HG03196 (cell line): ENCODE measurements around the gene SV2C.
"Not testable (repeated sequence)": the region's sequence is repeated elsewhere in the genome, so short reads cannot be mapped to it uniquely, and the experiment has no call there.

Experiments
- ATAC-seq: cut with Tn5 transposase; IDR thresholded peaks from one replicate; pipeline ENCODE4 v1.9.1; 2021; ENCODE audit not compliant: unreplicated experiment

SV2C gene, protein sequence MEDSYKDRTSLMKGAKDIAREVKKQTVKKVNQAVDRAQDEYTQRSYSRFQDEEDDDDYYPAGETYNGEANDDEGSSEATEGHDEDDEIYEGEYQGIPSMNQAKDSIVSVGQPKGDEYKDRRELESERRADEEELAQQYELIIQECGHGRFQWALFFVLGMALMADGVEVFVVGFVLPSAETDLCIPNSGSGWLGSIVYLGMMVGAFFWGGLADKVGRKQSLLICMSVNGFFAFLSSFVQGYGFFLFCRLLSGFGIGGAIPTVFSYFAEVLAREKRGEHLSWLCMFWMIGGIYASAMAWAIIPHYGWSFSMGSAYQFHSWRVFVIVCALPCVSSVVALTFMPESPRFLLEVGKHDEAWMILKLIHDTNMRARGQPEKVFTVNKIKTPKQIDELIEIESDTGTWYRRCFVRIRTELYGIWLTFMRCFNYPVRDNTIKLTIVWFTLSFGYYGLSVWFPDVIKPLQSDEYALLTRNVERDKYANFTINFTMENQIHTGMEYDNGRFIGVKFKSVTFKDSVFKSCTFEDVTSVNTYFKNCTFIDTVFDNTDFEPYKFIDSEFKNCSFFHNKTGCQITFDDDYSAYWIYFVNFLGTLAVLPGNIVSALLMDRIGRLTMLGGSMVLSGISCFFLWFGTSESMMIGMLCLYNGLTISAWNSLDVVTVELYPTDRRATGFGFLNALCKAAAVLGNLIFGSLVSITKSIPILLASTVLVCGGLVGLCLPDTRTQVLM

DNA sequence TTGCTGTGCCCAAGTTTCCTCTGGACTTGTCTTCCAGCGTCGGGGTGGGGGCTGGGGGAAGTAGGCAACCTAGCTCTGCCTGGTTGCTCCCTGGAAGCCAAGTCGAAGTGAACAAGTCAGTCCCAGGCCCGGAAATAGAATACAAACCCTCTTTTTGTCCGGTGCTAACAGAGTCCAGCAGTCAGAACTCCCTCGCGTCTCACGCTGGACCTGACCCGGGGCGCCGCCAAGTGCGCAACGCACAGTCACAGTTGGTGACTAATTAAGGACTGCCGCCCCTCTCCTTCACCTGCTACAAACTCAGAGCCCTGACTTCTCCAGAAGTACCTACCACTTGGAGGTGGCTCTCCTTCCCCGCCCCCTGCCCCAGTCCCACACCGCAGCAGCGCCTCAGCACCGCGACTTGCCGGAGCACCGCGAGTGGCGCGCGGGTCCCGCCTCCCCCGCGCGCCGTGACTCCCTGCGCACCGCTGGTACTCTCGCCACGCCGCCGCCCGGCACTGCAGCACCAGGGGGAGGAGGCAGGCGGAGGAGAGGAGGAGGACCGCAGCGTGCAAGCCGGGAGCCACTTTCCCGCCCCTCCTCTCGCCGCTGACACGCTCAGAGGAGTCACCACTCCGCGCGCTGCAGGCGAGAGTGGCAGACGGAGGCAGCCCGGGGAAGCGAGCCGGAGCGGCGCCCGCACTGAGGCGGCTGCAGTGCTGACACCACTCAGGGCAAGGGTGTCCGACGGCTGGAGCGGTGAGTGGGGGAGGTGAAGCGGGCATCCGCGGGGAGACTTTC, at the start of gene SV2C:
TSS of gene SV2C (plus strand) at position 612 of the 783 bp plus-strand sequence. CDS start 48,368 bp downstream, outside the sequence.
- ATAC-seq: no peak

DNA sequence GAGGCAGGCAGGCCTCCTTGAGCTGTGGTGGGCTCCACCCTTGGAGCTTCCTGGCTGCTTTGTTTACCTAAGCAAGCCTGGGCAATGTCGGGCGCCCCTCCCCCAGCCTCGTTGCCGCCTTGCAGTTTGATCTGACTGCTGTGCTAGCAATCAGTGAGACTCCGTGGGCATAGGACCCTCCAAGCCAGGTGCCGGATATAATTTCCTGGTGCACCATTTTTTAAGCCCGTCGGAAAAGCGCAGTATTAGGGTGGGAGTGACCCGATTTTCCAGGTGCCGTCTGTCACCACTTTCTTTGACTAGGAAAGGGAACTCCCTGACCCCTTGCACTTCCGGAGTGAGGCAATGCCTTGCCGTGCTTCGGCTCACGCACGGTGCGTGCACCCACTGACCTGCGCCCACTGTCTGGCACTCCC, 45.4 kb upstream of the SV2C start:
- ATAC-seq: not testable (repeated sequence)

DNA sequence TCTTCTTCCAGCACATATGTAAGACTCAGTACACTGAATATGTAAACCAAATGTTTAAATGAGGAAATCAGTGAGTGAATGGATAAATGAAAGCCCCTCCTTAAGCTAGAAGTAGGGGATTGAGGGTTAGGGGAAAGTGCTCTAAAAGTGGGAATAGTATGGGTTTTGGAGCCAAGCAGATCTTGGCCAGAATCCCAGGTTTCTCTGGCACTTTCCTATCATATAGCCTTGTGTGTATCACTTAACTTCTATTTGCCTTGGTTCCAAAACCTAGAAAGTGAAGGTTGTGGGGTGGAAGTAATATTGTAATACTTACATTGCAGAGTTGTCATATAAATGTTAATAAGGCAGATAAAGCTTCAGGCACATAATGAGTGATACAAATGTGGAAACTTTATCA, 45.0 kb upstream of the SV2C start:
- no peak for ATAC-seq

DNA sequence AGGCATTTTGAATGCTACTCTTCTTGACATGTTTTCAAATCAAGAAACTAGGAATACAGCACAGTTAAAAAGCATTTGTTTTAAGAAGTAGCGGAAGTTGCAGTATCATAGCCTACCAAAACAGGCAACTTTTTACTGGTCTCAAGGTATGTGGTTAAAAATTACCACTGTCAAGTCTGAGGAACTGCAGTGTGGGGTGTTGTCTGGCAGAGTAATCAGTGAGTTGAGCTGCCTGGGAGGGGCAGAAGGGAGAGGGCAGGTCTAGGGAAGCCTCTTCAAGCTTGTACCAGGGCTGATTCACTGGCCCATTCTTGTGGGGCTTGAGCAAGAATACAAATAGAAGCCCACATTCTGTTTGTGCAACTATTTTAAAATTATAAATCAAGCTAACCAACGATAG, 42.4 kb upstream of the SV2C start:
- no peak for ATAC-seq

DNA sequence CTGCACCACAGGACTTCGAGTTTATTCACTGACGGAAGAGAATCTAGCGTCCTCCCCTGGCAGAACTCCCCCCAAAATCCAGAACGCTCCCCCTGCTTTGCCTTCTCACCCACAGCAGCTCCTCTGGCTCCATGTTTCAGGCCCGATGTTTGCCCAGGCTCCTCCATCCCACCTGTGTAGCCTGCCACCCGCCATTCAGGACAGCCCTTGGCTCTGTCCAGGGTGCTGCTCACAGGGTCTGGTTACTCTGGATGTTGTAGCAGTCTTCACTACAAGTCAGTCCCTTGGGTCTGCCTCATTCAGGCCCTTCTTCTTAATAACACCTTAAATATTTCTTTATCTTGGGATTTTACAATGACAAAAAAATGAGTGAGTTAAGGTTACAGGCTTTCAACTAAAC, 41.3 kb upstream of the SV2C start:
- no peak for ATAC-seq

DNA sequence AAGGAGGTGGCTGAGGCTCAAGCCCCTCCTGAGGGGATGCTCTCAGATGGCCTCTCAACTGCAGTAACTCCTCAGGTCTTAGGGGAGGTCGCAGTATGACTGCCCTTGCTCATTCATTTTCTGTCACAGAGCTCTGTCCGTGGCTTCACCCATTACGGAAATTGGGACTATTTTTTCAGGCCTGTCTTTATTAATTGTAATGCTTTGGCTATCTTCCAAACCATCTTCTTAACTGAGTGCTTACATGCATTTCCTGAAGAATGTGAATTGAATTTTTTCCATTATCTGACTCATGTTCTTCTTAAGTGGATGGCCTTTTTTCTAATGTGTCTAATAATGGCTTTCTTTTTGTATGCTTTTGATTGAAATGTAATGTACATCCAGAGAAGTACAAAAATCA, 36.4 kb upstream of the SV2C start:
- no peak for ATAC-seq

DNA sequence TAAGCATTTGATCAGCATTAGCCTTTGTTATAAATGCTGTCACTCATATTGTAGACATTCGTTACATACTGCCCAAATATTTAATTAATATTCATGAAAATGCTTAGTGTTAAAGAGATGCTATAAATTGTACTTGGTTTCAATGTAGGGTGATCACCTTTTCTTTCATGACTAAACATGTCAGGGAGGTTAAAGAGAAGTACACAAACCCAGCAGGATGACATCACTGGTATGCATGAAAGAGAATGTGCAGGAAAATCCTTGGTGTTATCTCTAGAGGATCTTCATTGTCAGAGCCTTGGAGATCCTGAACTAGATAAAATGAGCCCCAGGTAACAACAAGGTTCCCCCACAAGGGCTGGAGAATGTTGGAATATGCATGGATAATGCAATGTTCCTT, 33.0 kb upstream of the SV2C start:
- no peak for ATAC-seq

DNA sequence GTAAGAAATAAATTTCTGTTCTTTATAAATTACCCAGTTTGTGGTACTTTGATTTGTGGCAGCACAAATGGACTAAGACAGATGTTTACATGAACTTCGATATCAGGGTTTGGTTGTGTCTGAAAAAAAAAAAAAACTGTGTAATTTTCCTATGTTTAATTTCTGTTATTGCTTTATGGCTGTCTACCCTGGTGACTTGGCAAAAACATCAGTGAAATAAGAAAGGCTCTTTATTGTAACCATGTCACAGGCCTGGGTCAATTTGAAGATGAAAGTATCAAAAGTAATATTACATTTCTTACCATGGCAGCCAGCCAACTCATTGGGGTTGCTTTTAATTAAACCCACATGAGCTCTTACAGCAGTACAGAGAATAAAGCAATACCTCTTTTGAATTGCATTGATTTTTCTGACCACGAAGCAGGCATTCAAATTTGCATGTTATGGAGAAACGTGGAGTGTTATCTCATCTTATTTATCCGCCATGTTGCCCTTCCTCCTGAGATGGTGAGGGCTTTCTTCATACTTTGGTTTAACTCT, 20.6 kb upstream of the SV2C start:
- ATAC-seq: no peak

DNA sequence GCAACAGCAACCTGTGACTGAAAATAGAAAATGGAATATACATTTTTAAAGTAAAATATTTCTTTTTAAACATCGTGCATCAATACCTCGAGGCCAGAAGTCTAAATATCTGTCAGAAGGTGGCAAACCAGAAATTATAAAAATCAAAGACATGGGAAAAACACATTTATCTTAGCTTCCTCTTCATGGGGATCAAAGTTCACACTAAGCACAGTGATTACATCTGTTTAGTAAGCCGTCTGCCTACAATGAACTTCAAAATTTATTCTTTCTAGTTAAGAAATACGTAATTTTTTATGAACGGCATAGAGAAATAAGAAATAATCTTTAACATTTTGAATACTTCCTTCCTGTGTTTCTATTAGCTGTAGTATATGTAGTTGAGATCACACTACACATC, 17.9 kb upstream of the SV2C start:
- ATAC-seq: no peak

DNA sequence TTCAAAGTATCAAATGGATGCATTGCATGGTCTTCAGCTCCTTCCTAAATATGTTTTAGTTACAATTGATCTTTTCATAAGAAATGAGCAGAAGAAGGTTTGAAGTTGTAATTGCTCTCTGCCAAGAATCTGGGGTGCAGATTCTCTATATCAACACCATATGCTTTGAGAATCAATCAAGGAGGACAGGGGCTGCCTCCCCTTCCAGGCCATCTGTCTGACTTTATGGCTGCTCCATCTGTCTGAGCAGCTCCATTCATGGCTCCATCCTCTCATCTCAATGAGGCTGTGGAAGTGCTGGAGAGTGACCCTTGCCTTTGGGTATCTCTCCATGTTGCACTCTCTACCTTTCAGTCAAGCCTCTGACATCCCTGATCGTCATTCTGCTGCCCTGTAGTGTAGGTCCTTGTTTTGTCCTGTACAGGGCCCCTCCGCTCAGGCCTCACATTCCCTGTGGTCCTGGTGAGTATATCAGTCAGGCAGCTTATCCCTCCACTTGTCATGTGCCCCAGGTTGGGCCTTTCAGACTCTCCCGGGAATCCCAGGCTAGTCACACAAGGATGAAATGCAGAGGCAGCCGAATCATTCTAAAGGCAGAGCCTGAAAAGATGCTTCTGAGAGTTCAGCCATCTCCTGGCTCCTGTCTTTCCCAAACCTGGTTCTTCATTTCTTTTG, 14.0 kb upstream of the SV2C start:
- ATAC-seq: no peak

DNA sequence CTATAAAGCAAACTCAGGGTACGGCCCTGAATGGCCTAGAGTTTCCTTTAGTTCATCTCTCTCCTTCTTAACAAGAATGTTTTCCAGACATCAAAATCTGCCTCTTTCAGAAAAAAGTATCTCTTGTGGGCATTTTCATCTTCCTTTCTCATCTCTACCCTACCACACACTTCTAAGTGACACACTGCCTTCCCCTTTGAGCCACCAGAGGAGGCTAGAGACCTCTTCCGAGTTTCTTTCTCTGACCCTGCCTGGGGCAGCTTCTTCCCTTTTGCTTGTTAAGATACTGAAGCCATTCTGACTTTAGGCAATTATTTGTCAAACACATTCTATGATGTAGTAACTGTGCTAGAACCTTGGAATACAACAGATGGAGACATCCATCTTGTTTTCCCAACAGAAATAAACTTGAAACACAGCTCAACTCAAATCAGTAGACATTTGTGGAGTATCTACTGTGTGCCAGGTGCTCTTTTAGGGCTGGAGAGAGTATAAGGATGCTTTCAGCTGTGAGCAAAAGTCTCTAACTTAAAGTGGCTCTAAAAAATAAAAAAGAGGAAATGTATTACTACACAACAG, 8.6 kb upstream of the SV2C start:
- ATAC-seq: no peak

DNA sequence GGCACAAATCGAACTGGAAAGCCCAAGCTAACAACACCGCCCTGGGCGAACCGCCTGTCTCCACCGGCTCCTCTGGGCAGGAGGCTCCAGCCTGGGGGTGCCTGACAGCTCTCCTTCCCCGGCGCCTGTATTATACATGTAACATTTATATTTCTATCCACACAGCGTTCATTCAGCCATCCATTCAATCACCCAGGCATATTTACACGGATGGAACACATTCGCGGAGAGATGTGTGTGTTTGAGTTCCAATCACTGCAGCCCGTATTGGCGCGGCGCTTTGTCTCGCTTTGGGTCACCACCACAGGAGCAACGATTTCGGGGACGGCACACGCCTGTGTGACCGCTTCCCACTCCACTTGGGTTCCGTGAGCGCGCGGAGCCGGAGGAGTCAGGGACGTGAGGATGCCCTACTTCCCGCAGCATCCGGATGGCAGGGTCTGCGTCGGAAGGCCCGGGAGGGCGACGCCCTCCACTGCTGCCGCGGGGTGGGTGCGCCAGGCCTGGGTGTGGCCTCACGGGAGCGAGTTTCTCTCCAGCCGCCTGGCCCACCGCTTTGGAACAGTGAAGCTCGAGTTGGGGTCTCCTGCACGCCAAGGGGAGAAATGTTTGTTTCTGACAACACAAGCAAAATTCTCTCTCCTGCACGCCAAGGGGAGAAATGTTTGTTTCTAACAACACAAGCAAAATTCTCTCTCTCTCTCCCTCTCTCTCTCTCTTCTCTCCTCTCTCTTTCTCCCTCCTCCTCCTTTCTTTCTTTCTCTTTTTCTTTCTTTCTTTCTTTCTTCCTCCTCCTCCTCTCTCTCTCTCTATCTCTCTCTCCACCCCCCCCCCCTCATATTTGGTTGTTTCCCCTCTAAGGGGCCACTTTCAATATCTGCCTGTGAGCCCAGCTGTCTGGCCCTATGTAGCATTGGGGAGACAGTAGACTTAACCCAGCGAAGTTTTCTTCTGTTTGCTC, 1.1 kb upstream of the SV2C start:
- ATAC-seq: no peak

DNA sequence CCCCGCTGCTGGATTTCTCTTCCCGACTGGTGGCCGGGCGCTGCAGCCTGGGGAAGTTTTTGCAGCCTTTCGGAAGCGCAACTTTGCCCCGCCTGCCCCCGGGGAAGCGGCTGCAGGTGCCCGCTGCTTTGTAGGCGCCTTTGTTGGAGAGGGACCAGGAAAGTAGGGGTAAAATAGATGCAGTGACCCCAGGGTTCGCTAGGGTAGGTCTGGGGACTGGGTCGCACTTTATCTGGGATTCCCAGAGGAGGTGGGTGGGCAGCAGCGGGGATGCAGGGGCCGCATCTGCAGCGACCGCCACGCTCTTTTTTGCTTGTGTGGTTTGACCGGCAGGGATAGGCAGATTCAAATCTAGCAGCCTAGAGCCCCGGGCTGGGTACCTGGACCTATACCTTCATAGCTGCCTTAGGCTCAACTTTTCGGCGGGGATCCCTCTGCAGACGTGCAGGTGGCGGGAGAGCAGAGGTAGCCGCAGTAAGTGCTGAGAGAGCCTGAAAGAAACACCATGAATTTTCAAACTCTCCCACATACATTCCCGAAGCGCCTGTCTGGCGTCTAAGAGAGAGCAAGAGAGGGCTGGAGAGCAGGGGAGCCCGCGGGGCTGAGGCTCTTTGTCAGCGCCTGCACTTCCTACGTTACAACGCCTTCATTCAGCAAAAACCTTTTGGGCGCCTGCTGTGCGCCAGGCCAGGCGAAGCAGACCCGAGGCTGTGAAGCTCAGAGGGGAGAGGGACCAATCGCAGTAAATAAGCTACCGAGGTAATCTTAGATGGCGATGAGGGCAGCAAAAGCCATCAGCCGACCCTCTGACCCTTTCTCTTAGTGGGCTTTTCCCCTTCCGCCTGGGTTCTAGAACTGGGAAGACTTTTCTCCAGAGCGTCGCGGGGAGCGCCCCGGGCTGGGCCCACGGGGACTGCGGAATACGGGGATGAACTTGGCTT, 642 bp downstream of the SV2C start:
- ATAC-seq: no peak

DNA sequence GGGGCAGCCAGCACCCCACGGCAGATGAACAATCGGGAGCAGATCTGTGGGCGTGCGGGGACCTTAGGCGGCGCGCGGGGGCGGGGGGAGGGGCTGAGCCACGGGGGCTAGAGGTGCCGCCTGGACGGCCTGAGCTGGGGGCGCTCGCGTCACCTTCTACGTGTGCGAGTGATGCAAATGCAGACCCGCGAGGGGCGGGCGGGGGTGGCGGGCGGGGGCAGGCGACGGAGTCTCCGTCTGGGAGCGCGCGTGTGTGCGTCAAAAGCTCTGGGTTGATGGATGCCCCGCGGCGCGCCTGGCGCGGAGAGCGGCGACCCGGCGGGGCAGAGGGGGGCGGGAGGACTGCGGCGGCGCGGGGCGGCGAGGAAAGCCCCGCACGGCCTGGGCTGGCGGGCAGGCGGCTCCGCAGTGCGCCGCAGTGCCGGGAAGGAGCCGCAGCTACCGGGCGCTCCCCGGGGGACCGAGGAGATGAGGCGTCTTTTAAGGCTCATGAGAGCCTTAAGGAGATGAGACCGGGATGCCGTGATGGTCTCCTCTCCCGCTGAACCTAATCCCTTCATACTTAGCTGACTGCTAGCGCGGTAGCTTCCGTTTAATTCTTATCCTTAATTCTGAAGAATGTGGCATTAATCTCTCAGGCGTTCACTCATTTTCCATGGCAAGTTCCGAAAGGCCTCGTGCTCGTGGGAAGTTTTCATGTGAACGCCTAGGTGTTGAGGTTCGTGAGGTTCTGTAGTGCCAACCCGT, 1.5 kb downstream of the SV2C start:
- ATAC-seq: no peak

DNA sequence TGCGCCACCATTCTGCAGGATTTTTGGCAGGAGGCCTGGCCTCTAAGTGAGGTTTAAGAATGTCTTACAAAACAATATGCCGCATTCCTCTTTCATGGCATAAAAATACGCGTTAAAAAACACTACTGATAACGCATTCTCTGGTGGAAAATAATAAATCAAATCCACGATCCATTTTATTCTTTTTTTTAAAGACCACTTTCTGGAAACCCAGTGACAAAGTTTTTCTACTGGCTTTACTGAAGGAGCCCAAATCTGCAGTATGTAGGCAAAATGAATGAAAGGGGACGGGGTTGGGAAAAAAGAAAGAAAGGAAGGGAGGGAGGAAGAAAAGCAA, 2.0 kb downstream of the SV2C start:
- no peak for ATAC-seq

DNA sequence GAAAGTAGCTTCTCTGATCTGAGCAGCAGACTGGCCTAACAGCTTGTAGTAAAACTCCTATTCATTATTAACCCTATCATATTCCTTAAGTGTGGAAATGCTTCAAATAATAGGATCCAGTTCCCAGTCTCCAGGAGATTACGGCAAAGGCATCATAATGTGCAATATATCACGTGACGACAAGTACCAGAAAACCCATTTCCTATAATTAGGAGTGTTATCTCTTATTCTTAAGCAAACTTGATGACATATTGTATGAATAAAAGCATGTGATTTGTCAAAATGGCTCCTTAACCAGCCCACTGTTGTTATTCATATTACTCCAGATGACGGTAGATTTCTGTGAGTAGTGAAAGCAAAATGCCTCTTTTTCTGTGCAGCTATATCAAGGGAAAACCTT, 2.9 kb downstream of the SV2C start:
- no peak for ATAC-seq

DNA sequence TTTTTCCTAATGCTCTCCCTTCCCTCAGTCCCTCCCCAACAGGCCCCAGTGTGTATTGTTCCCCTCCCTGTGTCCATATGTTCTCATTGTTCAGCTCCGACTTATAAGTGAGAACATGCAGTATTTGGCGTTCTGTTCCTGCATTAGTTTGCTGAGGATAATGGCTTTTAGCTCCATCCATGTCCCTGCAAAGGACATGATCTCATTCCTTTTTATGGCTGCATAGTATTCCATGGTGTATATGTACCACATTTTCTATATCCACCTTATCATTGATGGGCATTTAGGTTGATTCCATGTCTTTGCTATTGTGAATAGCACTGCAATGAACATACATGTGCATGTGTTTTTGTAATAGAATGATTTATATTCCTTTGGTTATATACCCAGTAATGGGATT, 6.0 kb downstream of the SV2C start:
- not testable (repeated sequence) for ATAC-seq

DNA sequence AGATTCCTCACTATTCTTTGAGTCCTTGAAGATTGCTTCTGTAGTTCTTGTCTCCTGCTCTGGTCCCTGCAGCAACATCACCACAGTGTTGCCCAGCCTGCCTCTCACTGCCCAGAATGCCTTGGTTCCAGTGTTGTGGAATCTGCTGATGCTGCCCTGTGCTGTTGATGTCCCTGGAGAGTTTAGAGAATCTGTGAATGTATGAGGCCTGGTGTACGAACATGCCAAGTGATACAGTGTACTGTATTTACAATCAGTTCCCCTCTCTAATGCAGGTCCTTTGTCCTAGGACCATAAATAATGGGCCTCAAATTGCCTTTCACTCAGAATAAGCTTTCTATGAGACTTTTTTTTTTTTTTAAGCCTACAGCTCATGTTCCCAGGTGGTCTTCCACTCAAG, 8.2 kb downstream of the SV2C start:
- no peak for ATAC-seq
